SK-N-SH (cell line): ENCODE data around the gene KIFAP3.

Experiments used
- CTCF ChIP-seq: fragments of 200-600 bp; sonication (generic); IDR thresholded peaks from 2 replicates; pipeline ENCODE4 v1.6.1; 2017; ENCODE audit warnings: antibody characterized with exemption, mild to moderate bottlenecking, moderate library complexity
- GABPA ChIP-seq: IDR thresholded peaks from 2 replicates; pipeline ENCODE4 v1.4.0; 2012; ENCODE audit warnings: low read depth, mild to moderate bottlenecking
- USF2 ChIP-seq: fragments of 150-350 bp; IDR thresholded peaks from 2 replicates; pipeline ENCODE4 v1.6.1; 2017; ENCODE audit warnings: antibody characterized with exemption, low read length, low read depth, borderline replicate concordance
- YY1 ChIP-seq: IDR thresholded peaks from 2 replicates; pipeline ENCODE4 v1.4.0; 2012; ENCODE audit warnings: low read depth, mild to moderate bottlenecking

- TF ChIP-seq YY1 (no peak), GABPA (no peak), CTCF (no peak), USF2 (no peak)
Observed at GRCh38 chr1:169943963-169944526, 130.4 kb downstream of the KIFAP3 start.
